GM10266 (cell line): ENCODE results near the gene ATP5F1E.
"Not testable (repeated sequence)": the region's sequence is repeated elsewhere in the genome, so short reads cannot be mapped to it uniquely, and the experiment has no call there.

Source experiments
- DNase-seq: peaks from one replicate; pipeline ENCODE4 v3.0.0; 2012; ENCODE audit errors: extremely low spot score
- TF ChIP-seq, protein P1 (sequence below): IDR thresholded peaks from 2 replicates; pipeline ENCODE4 v1.5.1; 2012; ENCODE audit warnings: mild to moderate bottlenecking, low read depth; ENCODE audit not compliant: control insufficient read depth, insufficient read depth; ENCODE audit errors: missing control alignments

Gene ATP5F1E

DNA sequence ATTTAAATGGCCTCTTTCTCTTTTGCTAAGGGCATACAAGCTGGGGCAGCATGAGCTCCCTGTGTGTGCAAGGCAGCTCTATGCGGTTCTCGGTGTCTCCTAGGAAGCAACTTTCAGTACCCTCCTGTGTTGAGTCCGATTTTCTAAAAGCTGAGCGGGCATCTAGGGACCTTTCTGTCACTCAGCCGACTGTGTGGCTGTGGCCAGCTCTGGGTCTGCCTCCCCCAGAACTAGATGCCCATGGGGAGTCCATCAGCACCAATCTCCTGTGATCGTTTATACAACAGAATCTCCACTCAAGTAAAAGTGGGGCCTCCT is 43.6 kb downstream of the ATP5F1E start:
- TF ChIP-seq, protein P1, sequence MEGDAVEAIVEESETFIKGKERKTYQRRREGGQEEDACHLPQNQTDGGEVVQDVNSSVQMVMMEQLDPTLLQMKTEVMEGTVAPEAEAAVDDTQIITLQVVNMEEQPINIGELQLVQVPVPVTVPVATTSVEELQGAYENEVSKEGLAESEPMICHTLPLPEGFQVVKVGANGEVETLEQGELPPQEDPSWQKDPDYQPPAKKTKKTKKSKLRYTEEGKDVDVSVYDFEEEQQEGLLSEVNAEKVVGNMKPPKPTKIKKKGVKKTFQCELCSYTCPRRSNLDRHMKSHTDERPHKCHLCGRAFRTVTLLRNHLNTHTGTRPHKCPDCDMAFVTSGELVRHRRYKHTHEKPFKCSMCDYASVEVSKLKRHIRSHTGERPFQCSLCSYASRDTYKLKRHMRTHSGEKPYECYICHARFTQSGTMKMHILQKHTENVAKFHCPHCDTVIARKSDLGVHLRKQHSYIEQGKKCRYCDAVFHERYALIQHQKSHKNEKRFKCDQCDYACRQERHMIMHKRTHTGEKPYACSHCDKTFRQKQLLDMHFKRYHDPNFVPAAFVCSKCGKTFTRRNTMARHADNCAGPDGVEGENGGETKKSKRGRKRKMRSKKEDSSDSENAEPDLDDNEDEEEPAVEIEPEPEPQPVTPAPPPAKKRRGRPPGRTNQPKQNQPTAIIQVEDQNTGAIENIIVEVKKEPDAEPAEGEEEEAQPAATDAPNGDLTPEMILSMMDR: no peak
- no peak for DNase-seq

DNA sequence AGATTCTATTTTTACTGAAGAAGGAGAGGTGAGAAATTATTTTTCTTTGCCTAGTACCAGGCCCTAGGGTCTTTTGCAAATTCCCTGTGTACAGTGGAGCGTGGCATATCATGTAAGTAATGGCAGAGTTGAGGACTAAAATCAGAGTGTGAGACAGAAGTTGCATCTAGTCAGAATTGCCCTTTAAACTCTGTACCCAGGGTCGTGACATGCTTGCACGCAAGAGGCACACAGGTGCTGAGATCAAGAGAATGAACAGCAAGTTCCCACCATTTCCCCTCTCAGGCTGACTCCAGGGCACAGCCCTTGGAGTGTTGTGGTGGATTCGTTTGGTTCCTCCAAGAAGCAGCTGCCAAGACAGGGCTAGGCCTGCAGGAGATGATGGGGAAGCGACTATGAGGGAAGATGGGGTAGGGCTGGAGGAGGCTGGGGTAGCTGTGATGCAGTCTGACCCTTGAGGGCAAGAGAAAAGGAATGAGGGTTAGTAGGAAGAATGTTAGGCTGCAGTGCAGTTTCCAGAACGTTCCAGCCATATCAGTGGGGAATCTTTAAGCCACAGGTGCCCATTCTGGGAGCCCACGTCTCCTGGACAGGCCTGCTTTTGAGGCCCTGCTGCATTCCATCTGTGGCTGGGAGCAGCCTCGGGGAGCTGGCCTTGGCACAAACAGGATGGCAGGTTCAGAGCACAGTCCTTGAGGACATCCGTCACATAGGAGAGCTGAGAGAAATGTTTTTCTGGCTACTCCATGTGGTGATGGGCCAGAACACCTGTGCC is 44.2 kb downstream of the ATP5F1E start:
- TF ChIP-seq, protein P1: no peak
- no peak for DNase-seq

DNA sequence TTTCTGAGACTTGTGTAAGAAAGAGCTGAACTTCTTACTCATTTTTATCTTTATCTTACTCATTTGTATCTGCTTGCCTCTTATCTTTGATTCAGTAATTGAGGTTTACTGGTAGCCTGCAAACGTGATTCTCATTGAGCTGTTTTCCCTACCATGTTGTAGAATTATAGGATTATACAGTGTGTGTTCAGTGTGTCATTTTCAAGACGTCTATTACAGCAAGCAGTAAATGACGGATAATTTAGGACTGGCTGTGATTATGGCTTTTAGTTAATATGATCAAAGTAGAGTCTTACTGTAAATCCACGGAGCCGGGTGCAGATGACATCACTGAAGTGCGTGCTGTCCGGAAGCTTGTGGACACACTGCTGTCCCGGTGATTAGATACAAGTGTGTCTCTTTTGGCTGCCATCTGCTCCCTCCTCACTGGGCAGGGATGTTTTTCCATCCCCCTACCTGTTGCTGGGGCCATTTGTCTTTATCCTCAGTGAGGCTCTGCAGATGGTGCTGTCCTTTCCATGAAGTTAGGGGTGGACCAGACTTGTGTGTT is 45.1 kb downstream of the ATP5F1E start:
- DNase-seq: no peak

DNA sequence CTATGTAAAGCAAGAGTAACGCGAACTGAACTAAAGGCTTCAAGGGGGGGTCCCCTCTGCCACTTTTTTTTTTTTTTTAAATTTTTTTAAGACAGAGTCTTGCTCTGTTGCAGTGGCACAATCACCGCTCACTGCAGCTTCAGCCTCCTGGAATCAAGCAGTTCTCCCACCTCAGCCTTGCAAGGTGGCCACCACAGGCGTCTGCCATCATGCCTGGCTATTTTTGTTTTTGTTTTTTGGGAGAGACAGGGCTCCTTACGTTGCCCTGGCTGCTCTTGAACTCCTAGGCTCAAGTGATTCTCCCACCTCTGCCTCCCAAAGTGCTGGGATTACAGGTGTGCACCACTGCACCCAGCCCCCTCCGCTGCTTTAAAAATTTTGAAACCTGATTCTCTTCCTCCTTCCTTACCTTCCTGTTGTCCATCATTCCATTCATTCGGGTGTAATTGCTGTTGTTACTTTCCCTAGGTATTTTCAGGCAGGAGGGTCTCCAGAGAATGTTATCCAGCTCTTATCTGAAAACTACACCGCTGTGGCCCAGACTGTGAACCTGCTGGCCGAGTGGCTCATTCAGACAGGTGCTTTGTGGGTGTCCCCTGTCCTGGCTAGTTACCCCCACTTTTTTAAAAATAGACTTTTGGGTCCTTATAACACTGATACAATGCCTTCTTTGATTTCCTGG is 45.7 kb downstream of the ATP5F1E start:
- DNase-seq: no peak
- TF ChIP-seq, protein P1: no peak

More for the DNA sequence above, 45.1 kb downstream of the ATP5F1E start:
- TF ChIP-seq, protein P1: no peak

DNA sequence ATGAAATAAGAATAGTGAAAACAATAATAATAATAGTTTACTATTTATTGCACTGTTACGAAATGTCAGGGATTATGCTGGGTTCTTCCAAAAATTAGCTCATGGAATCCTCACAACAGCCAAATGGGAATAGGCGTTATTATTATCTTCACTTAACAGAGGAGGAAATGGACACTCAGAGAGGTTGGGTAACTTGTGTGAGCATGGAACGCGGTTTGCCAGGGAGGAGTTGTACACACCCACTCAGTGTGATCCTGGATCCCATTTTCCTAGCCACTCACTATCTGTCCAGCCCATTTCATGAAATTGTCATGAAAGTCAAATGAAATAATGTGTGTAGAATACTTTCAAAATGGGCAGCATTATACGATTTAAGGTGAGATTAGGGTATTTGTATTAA is 46.5 kb downstream of the ATP5F1E start:
- TF ChIP-seq, protein P1: no peak
- no peak for DNase-seq

DNA sequence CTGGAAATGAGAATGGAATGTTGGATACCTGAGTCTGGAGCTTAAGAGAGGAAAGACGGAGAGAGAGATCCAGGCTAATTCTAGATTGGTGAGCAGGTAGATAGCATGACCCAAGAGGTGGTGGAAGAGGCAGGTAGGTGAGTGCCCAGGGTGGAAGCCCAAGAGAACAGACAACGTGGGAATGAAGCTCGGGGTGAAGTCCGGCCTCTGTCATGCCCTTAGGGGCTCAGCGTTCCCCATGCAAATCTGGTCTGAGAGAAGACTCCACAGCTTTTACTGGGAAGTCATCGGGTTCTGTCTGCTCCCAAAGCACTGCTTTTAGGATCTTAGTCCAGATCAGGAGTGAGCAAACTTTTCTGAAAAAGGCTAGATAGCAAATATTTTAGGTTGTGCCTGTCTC is 47.4 kb downstream of the ATP5F1E start:
- TF ChIP-seq, protein P1: no peak
- DNase-seq: no peak

DNA sequence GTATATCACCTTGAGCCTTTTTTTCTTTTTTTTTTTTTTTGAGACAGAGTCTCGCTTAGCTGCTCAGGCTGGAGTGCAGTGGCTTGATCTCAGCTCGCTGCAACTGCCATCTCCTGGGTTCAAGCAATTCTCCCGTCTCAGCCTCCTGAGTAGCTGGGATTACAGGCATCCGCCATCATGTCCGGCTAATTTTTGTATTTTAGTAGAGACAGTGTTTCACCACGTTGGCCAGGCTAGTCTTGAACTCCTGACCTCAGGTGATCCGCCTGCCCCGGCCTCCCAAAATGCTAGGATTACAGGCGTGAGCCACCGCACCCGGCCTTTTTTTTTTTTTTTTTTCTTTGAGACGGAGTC is 49.0 kb downstream of the ATP5F1E start:
- not testable (repeated sequence) for DNase-seq
